Measurements from ENCODE around the gene PITPNM2.

The PITPNM2 gene

GRCh38 chr12:123150744-123151456 is at the start of gene PITPNM2:
Gene PITPNM2 (minus strand): TSS chr12:123151090. CDS start chr12:123034590, 116,500 bp downstream.
- peak; percentile 87 for DNase-seq (ENCODE audit: insufficient read length, low spot score)
- no peak for FAIRE-seq

GRCh38 chr12:123200414-123200813 is 49.5 kb upstream of the PITPNM2 start:
- FAIRE-seq (no peak), DNase-seq (ENCODE audit: insufficient read length, low spot score) (no peak)

DNA sequence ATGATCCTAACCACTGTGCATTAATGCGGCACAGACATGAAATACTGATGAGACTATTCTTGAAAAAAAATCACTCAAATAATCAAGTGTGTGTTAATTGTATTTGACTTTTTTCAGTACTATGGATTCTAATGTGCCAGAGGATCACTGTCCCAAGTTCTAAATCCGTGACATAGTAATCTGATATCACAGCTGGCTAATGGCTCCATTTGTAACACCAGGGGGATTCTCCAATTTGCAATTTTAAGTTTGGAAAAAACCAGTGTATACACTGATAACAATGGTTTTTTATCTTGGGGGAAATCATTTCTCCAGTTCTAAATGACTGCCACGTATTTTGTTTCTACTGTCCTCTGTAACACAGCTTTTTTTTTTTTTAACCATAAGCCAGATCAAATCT is 49.0 kb upstream of the PITPNM2 start:
- DNase-seq (ENCODE audit: insufficient read length, low spot score): no peak
- no peak for FAIRE-seq

DNA sequence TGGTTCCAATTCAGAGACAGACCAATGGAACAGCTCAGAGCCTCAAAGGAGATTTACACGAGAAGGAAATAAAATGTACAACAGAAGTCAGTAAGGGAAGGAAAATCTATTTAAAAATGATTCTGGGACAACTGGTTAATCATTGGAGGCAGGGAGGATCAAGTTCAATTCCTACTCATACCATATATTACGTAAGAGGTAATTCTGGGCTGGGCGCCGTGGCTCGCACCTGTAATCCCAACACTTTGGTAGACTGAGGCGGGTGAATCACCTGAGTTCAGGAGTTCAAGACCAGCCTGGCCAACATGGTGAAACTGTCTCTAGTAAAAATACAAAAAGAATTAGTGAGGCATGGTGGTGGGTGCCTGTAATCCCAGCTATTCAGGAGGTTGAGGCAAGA is 36.7 kb upstream of the PITPNM2 start:
- DNase-seq (ENCODE audit: insufficient read length, low spot score): no peak
- no peak for FAIRE-seq

GRCh38 chr12:123180171-123180570 is 29.3 kb upstream of the PITPNM2 start:
- FAIRE-seq (no peak), DNase-seq (ENCODE audit: insufficient read length, low spot score) (no peak)

- no peak for DNase-seq (ENCODE audit: insufficient read length, low spot score)
Measured at GRCh38 chr12:123171967-123172366, 21.1 kb upstream of the PITPNM2 start.

GRCh38 chr12:123167329-123167728 is 16.4 kb upstream of the PITPNM2 start:
- FAIRE-seq: no peak
- no peak for DNase-seq (ENCODE audit: insufficient read length, low spot score)

More at GRCh38 chr12:123171967-123172366, 21.1 kb upstream of the PITPNM2 start:
- no peak for FAIRE-seq

GRCh38 chr12:123165537-123165936 is 14.6 kb upstream of the PITPNM2 start:
- DNase-seq (ENCODE audit: insufficient read length, low spot score): no peak

GRCh38 chr12:123164710-123165261 is 13.9 kb upstream of the PITPNM2 start:
- DNase-seq (ENCODE audit: insufficient read length, low spot score) (no peak), FAIRE-seq (no peak)

More at GRCh38 chr12:123165537-123165936, 14.6 kb upstream of the PITPNM2 start:
- no peak for FAIRE-seq

DNA sequence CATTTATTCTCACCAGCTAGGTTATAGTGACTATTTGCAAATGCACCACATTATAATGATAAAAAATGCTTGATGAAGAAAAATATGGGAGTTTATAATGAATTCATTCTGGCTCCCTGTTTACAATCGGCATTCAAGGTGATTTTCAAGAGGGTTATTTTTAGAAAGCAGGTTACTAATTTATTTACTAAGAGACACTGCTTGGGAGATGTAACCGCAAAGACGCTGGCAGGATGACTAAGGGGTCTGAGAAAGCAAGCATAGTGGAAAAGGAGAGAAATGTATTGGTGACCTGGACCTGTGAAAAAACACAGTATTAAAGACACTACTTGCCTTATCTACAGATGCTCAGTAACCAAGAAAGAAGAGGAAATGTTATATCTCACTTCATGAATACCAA is 13.3 kb upstream of the PITPNM2 start:
- FAIRE-seq (peak; percentile 18), DNase-seq (ENCODE audit: insufficient read length, low spot score) (no peak)

GRCh38 chr12:123163227-123163626 is 12.3 kb upstream of the PITPNM2 start:
- no peak for FAIRE-seq
- DNase-seq (ENCODE audit: insufficient read length, low spot score): no peak

GRCh38 chr12:123160801-123161487 is 10.1 kb upstream of the PITPNM2 start:
- DNase-seq (ENCODE audit: insufficient read length, low spot score) (no peak), FAIRE-seq (no peak)

- no peak for DNase-seq (ENCODE audit: insufficient read length, low spot score)
- no peak for FAIRE-seq
Measured at GRCh38 chr12:123153906-123154305, 3.0 kb upstream of the PITPNM2 start.

- FAIRE-seq (no peak), DNase-seq (ENCODE audit: insufficient read length, low spot score) (no peak)
Measured at GRCh38 chr12:123152833-123153232, 1.9 kb upstream of the PITPNM2 start.

DNA sequence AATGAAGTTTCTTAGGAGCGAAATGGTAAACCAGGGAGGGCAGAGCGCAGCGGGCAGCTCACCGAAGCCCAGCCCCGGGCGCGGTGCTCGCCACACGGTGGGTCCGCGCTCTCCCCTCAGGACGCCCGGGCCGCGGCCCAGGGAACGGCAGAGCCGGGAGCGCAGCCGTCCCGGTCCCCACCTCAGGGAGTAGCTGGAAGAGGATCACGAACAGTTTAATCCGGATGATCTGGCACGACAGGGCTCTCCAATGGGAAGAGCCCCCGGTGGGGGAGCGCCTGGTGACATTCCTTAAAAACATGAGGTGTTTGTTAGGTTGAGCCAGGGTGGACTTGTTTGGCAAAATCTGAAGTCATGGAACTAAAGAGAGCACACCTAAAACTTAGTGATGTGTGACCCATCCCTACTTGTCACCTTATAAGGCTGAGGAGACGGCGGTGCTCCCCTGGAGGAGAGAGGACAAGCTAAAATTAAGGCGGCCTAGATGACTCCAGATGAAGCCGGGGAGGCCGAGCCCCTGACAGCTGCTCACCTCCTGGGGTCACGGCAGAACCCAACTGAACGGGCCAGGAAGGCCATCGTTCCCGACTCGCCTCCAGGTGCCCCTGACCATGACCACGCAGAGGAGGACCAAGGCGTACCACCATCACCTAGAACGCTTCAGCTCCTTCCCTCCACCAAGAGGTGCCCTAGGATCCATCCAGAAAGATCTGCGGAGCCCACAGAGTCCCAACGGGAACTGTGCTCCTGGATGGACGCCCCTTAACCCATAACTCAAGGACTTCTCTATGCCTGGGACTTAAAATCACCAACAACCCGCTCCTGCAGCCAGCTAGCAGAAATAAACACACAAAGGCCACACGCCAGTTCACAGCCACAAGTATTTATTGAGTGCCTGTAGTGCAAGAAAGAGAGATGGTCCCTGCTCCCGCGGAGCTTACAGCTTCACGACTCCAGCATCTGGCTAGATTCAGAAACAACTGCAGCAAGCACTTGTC is 866 bp upstream of the PITPNM2 start:
- no peak for FAIRE-seq
- no peak for DNase-seq (ENCODE audit: insufficient read length, low spot score)

DNA sequence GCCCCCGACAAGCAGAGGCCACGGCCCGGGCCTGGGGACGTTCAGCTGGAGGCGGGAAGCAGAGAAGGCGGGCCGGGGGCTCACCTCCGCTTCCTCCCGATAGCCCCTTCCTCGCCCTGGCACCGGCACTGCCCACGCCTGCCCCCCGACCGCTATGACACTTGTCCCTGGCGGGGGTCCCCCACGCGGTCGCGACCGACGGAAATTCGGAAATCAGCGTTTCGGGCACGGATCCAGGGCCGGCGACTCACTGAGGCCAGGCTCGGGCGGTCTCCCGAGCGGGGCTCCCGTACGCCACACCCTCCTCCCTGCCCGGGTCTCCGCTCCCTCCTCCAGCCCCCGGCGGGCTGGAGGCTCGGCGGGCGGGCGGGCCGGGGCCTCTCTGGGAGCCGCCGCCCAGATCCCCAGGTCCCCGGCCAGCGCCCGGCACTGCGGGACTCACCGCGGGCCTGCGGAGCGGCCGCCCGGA is 581 bp downstream of the PITPNM2 start:
- FAIRE-seq (no peak), DNase-seq (ENCODE audit: insufficient read length, low spot score) (peak; percentile 57)

DNA sequence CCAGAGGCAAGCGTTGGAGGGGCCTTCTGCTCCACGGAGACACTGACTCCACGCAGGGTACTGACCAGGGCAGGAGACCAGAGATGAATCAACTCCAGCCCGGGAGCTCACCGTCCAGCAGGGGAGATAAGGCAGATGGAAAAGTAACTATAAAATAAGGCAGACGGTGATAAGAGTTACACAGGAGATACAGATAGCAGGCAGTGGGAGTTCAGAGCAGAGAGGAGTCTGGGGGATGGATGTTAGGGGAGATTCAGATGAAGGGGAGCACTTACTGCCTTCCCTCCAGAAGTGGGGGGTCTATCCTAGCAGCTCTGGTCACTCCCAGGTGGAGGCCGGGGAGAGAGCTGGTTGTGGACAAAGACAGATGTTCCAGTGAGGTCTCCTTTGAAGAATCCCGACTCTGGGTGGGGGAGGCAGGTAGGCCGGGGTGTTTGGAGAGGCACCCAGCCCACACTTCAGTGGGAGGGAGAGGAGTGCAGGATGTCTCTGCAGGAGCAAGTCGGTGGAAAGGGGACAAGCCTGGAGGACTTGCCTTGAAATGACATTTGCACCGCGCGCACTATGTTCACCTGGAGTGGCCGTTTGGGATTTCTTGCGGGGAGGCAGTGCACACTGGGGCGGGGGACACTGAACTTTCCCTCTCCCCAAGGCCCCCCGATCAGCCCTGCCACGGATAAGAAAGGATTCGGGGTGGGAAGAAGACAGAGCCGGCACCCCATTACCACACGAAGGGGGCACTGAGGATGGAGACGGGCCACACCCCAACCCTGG is 1.2 kb downstream of the PITPNM2 start:
- DNase-seq (ENCODE audit: insufficient read length, low spot score): no peak
- FAIRE-seq: no peak

DNA sequence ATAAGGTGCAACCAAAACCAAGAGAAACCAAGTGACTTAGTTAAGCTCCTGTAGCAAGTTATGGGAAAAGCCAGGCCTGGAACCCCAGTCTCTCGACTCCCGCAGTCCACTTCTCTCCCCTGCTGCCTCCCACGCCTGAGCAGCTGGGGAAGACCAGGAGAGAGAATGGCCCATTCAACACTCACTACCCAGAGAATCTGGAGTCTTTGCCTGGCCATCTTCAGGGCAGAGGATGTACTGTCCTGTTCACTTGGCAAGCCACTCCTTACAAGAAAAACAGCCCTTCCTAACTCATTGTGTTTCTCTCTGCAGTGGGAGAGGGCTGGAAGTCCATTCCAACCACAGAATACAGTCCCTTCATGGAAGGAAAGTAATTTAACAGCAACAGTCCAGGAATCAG is 1.8 kb downstream of the PITPNM2 start:
- DNase-seq (ENCODE audit: insufficient read length, low spot score): no peak

DNA sequence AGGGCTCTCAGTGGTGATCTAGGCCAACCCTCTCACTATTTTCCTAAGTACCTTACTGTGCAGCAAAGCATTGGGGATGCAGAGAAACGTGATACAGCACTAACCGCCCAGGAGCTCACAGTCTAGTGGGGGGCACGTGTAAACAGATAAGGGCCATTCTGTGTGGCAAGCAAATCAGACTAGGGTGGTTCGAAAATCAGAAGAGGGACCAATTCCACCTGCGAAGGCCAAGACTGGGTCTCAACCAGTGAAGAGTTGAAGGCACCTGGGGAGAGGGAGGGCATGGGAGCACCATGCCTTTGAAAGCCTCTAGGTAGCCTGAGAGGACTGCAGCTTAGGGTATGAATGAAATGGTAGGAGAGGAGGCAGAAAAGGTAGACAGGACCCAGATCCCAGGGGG is 2.2 kb downstream of the PITPNM2 start:
- FAIRE-seq (no peak), DNase-seq (ENCODE audit: insufficient read length, low spot score) (no peak)

More for the DNA sequence above, 1.8 kb downstream of the PITPNM2 start:
- FAIRE-seq: no peak

DNA sequence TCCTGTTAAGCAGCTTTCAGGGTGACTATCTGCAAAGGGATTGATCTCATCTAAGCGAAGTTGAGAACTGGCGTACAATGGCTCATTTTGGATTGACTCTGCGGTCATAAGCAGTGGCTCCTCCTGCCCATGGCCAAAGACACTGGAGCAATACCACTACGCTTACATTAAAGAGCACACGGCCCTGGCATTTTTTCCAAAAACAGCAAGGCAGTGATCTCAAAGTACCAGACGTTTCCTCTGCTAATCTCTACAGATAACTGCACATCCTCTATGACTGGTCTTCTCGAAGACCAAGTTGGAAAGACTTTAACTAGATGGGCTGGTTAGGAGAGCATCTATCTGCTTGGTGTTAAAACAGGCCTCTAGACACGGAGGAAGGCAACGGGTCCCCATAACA is 2.7 kb downstream of the PITPNM2 start:
- FAIRE-seq (no peak), DNase-seq (ENCODE audit: insufficient read length, low spot score) (no peak)

Data from GM19239 (cell line).